Upper lobe of left lung (tissue), 6 donors: ENCODE results near the gene CFAP100. TPM values are rescaled to one million over a fixed set of nuclear protein-coding genes. Genes with fewer than 3 reads are reported as not detected.

Experiments
- ATAC-seq, 2 donors: fragments of 200-7000 bp; cut with Tn5 transposase; one replicate each; pipeline ENCODE4 v1.9.1; 2022; ENCODE audit warnings: mild to moderate bottlenecking in 2 of 2, moderate library complexity in 2 of 2; ENCODE audit not compliant: low FRiP score in 2 of 2
- DNase-seq, 2 donors: peaks; one replicate each; pipeline ENCODE4 v3.0.0-alpha.2; 2019 to 2020
- H3K27ac ChIP-seq, 4 donors: fragments of 200-600 bp; sonication (generic); one replicate each; pipeline ENCODE4 v1.5.1; 2016 to 2019
- H3K27me3 ChIP-seq, 4 donors: fragments of 200-600 bp; sonication (generic); one replicate each; pipeline ENCODE4 v1.5.1; 2017 to 2019
- H3K36me3 ChIP-seq, 4 donors: fragments of 200-600 bp; sonication (generic); one replicate each; pipeline ENCODE4 v1.5.1; 2016 to 2019
- H3K4me1 ChIP-seq, 4 donors: fragments of 200-600 bp; sonication (generic); one replicate each; pipeline ENCODE4 v1.5.1; 2018 to 2019
- H3K4me3 ChIP-seq, 4 donors: fragments of 200-600 bp; sonication (generic); one replicate each; pipeline ENCODE4 v1.5.1; 2017 to 2019; ENCODE audit warnings: mild to moderate bottlenecking in 2 of 4, moderate library complexity in 1 of 4
- H3K9me3 ChIP-seq, 4 donors: fragments of 200-600 bp; sonication (generic); one replicate each; pipeline ENCODE4 v1.5.1; 2018 to 2019
- CTCF ChIP-seq, 6 experiments: fragments of 450-650 bp in 4 of 6; fragments of 200-600 bp in 2 of 6; sonication (generic) in 2 of 6; IDR thresholded peaks; one replicate each; pipeline ENCODE4 v1.5.1; 2016 to 2019; ENCODE audit warnings: antibody characterized with exemption in 6 of 6
- EP300 ChIP-seq, 4 donors: sonication (generic); formaldehyde crosslinking; IDR thresholded peaks; one replicate each; pipeline ENCODE4 v1.5.1; 2017; ENCODE audit warnings: antibody characterized with exemption in 4 of 4, control low read depth in 2 of 4
- POLR2A ChIP-seq, 4 donors: fragments of 450-650 bp; IDR thresholded peaks; one replicate each; pipeline ENCODE4 v1.5.1; 2016 to 2017; ENCODE audit warnings: antibody characterized with exemption in 4 of 4, mild to moderate bottlenecking in 2 of 4
- POLR2AphosphoS5 ChIP-seq, 2 donors: sonication (generic); formaldehyde crosslinking; IDR thresholded peaks; one replicate each; pipeline ENCODE4 v1.5.1; 2017; ENCODE audit warnings: antibody characterized with exemption in 2 of 2
- WGBS, 2 donors: methylation state at CpG; one replicate each; pipeline ENCODE4 v1.1.5; 2017 to 2018; 5-methylcytosine and 5-hydroxymethylcytosine counted together
- total RNA-seq, 6 donors: library from RNA; depleted of rRNA in 4 of 6; stranded (reverse); fragments of >200 nt in 4 of 6; gene quantifications; one replicate each; pipeline versions ENCODE4 v1.1.0 to v1.2.1, GENCODE V29; 2016 to 2021
- donor health status: DM: no; HTN: no; CAD: no; lungs with moderate emphysema.
- donor health status: DM: no; HTN: yes; CAD: no; lungs with severe emphysema.

Gene CFAP100
- total RNA-seq, 6 donors from 2014 or later: 0.09 to 57.9 (median 21.6) TPM

GRCh38 chr3:126402178-126402577, 7.5 kb downstream of the CFAP100 start:
- ATAC-seq: no peak
- no peaks in the 10 kb centered on the region for H3K4me1 ChIP-seq
- H3K27ac ChIP-seq: no peak overlapping the region
- no peak overlapping the region for H3K4me3 ChIP-seq
- H3K9me3 ChIP-seq: no peaks in the 10 kb centered on the region
- H3K27me3 ChIP-seq: no peaks in the 10 kb centered on the region
- WGBS, 2 donors: 78 to 79% methylated on average over 6 of the region's 6 CpGs
- TF ChIP-seq EP300 (IDR thresholded peaks at IDR 0.05) (no peak), POLR2AphosphoS5 (IDR thresholded peaks at IDR 0.05) (no peak), CTCF (IDR thresholded peaks at IDR 0.05) (no peak), POLR2A (IDR thresholded peaks at IDR 0.05) (no peak)
- DNase-seq: no peak
- no peaks in the 10 kb centered on the region for H3K36me3 ChIP-seq

GRCh38 chr3:126402666-126403302, 8.1 kb downstream of the CFAP100 start:
- H3K27ac ChIP-seq: no peak overlapping the region
- H3K4me3 ChIP-seq: no peak overlapping the region
- DNase-seq: no peak
- 86 to 88% methylated on average over 12 of the region's 12 CpGs for WGBS, 2 donors
- ATAC-seq: no peak
- TF ChIP-seq POLR2A (IDR thresholded peaks at IDR 0.05) (no peak), POLR2AphosphoS5 (IDR thresholded peaks at IDR 0.05) (no peak), EP300 (IDR thresholded peaks at IDR 0.05) (no peak), CTCF (IDR thresholded peaks at IDR 0.05) (no peak)
- no peaks in the 10 kb centered on the region for H3K36me3 ChIP-seq
- H3K27me3 ChIP-seq: no peaks in the 10 kb centered on the region
- H3K9me3 ChIP-seq: no peaks in the 10 kb centered on the region
- H3K4me1 ChIP-seq: no peaks in the 10 kb centered on the region

- no peak overlapping the region for H3K4me3 ChIP-seq
- H3K9me3 ChIP-seq: no peaks in the 10 kb centered on the region
- ATAC-seq: peak in 1 of 2 donors; percentile 5
- no peak for DNase-seq
- no peaks in the 10 kb centered on the region for H3K4me1 ChIP-seq
- no peaks in the 10 kb centered on the region for H3K36me3 ChIP-seq
- WGBS, 2 donors: 84 to 89% methylated on average over 9 to 13 of the region's 15 CpGs
- TF ChIP-seq POLR2A (IDR thresholded peaks at IDR 0.05) (no peak), EP300 (IDR thresholded peaks at IDR 0.05) (no peak), POLR2AphosphoS5 (IDR thresholded peaks at IDR 0.05) (no peak), CTCF (IDR thresholded peaks at IDR 0.05) (no peak)
- no peaks in the 10 kb centered on the region for H3K27me3 ChIP-seq
- H3K27ac ChIP-seq: no peak overlapping the region
Measured at GRCh38 chr3:126406389-126407296, 11.9 kb downstream of the CFAP100 start.

- Histone ChIP-seq H3K27ac (no peak overlapping the region), H3K4me3 (no peak overlapping the region), H3K36me3 (no peaks in the 10 kb centered on the region), H3K9me3 (no peaks in the 10 kb centered on the region), H3K27me3 (no peaks in the 10 kb centered on the region), H3K4me1 (no peaks in the 10 kb centered on the region)
- WGBS, 2 donors: 82% methylated on average over 5 of the region's 5 CpGs
- peak in 1 of 2 donors; percentile 35 for ATAC-seq
- no peak for TF ChIP-seq EP300 (IDR thresholded peaks at IDR 0.05)
- TF ChIP-seq CTCF (IDR thresholded peaks at IDR 0.05): no peak
- TF ChIP-seq POLR2A (IDR thresholded peaks at IDR 0.05): no peak
- no peak for TF ChIP-seq POLR2AphosphoS5 (IDR thresholded peaks at IDR 0.05)
- no peak for DNase-seq
Measured at GRCh38 chr3:126407412-126408044, 12.8 kb downstream of the CFAP100 start.
